ENCODE data around the gene POLR1G. TPM values are rescaled to one million over a fixed set of nuclear protein-coding genes. Genes with fewer than 3 reads are reported as not detected.

The POLR1G gene
- total and polyA plus RNA-seq, 9 of the 15 experiments (the other 6 are each of a cell fraction or from before 2014, with no cell fraction given): 3.0 to 50.1 (median 27.4) TPM

DNA sequence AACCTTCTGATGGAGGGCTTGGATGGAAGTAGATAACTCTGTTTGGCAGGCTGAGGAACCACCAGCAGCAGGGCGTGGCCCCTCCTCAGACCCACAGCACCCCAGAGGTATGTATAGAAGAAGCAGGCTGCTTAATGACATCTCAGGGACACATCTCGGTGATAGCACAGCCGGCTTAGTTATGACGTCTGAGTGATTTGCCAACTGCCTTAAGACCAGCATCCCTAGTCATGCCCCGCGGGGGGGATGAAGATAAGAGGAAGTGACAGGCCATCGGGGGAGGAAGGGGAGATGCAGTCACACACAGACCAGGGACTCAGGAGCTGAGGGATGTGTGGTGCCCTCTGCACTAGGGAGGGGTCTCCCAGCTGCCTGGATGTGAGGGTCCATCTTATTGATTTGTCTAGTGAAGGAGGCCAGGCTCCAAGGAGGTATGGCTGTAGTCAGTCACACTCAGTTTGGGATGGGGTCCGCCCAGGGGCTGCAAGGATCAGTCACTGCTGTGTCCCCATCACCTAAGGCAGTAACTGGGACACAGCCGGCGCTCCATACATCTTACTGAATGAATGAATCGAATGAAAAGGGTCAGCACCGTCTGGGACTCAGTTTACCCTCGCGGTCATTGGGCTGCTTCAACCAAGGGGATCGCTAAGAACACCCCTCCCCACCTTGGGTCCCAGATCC lies 36.5 kb downstream of the POLR1G start (continued):
- TF ChIP-seq ZNF282 (CRISPR knock-in tag; IDR thresholded peaks at IDR 0.05) (no peak), TAF9B (IDR thresholded peaks at IDR 0.05; ENCODE audit: partially characterized antibody) (peak; percentile 63), E2F3 (CRISPR knock-in tag; IDR thresholded peaks at IDR 0.05) (0 out of 2 replicates have a peak, but pooled peaks have one; percentile 6), HEY1 (CRISPR knock-in tag; IDR thresholded peaks at IDR 0.05; ENCODE audit: borderline replicate concordance) (no peak), BHLHE40 (IDR thresholded peaks at IDR 0.05; ENCODE audit: low read length) (peak; percentile 58), ZNF24 (IDR thresholded peaks at IDR 0.05) (peak; percentile 47; the same call in 1 of the 2 replicates), ZNF830 (CRISPR knock-in tag; IDR thresholded peaks at IDR 0.05) (no peak), POLR2AphosphoS5 (IDR thresholded peaks at IDR 0.05; ENCODE audit: control insufficient read depth, insufficient read depth, low read depth, low read length) (peak; percentile 73), NCOA1 (IDR thresholded peaks at IDR 0.05; ENCODE audit: low read depth) (peak; percentile 90), HNRNPL (IDR thresholded peaks at IDR 0.05; ENCODE audit: low read depth, low read length) (peak; percentile 5; the same call in 1 of the 2 replicates), ZNF583 (CRISPR knock-in tag; IDR thresholded peaks at IDR 0.05) (no peak), BRD4 (IDR thresholded peaks at IDR 0.05) (no peak; the same call in 1 of the 2 replicates), TARDBP (IDR thresholded peaks at IDR 0.05) (no peak), ZNF444 (CRISPR knock-in tag; IDR thresholded peaks at IDR 0.05) (no peak), ZBTB1 (CRISPR knock-in tag; IDR thresholded peaks at IDR 0.05; ENCODE audit: borderline replicate concordance, low read depth) (no peak), ZC3H8 (IDR thresholded peaks at IDR 0.05) (no peak), HDAC1 (IDR thresholded peaks at IDR 0.05) (no peak; a peak in 2 of 4 replicates), RBM22 (IDR thresholded peaks at IDR 0.05; ENCODE audit: low read depth, low read length, poor library complexity, severe bottlenecking) (no peak), HLTF (IDR thresholded peaks at IDR 0.05) (peak; percentile 20; the same call in 1 of the 2 replicates), GTF2E2 (tag; IDR thresholded peaks at IDR 0.05) (0 out of 2 replicates have a peak, but pooled peaks have one; percentile 52), ZNF23 (CRISPR knock-in tag; IDR thresholded peaks at IDR 0.05) (no peak), NR1H2 (CRISPR knock-in tag; IDR thresholded peaks at IDR 0.05) (no peak), ZEB2 (IDR thresholded peaks at IDR 0.05) (peak; percentile 77; the same call in 1 of the 2 replicates)
- TF ChIP-seq, protein P1, sequence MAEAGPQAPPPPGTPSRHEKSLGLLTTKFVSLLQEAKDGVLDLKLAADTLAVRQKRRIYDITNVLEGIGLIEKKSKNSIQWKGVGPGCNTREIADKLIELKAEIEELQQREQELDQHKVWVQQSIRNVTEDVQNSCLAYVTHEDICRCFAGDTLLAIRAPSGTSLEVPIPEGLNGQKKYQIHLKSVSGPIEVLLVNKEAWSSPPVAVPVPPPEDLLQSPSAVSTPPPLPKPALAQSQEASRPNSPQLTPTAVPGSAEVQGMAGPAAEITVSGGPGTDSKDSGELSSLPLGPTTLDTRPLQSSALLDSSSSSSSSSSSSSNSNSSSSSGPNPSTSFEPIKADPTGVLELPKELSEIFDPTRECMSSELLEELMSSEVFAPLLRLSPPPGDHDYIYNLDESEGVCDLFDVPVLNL (CRISPR knock-in tag; IDR thresholded peaks at IDR 0.05; ENCODE audit: low read depth): 0 out of 2 replicates have a peak, but pooled peaks have one; percentile 38
- TF ChIP-seq, protein P2, sequence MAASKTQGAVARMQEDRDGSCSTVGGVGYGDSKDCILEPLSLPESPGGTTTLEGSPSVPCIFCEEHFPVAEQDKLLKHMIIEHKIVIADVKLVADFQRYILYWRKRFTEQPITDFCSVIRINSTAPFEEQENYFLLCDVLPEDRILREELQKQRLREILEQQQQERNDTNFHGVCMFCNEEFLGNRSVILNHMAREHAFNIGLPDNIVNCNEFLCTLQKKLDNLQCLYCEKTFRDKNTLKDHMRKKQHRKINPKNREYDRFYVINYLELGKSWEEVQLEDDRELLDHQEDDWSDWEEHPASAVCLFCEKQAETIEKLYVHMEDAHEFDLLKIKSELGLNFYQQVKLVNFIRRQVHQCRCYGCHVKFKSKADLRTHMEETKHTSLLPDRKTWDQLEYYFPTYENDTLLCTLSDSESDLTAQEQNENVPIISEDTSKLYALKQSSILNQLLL (CRISPR knock-in tag; IDR thresholded peaks at IDR 0.05; ENCODE audit: borderline replicate concordance): no peak
- TF ChIP-seq, protein P3, sequence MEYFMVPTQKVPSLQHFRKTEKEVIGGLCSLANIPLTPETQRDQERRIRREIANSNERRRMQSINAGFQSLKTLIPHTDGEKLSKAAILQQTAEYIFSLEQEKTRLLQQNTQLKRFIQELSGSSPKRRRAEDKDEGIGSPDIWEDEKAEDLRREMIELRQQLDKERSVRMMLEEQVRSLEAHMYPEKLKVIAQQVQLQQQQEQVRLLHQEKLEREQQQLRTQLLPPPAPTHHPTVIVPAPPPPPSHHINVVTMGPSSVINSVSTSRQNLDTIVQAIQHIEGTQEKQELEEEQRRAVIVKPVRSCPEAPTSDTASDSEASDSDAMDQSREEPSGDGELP (CRISPR knock-in tag; IDR thresholded peaks at IDR 0.05; ENCODE audit: borderline replicate concordance): peak; percentile 74; the same call in 1 of the 2 replicates
- TF ChIP-seq, protein P4, sequence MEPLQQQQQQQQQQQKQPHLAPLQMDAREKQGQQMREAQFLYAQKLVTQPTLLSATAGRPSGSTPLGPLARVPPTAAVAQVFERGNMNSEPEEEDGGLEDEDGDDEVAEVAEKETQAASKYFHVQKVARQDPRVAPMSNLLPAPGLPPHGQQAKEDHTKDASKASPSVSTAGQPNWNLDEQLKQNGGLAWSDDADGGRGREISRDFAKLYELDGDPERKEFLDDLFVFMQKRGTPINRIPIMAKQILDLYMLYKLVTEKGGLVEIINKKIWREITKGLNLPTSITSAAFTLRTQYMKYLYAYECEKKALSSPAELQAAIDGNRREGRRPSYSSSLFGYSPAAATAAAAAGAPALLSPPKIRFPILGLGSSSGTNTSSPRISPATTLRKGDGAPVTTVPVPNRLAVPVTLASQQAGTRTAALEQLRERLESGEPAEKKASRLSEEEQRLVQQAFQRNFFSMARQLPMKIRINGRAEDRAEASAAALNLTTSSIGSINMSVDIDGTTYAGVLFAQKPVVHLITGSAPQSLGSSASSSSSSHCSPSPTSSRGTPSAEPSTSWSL (CRISPR knock-in tag; IDR thresholded peaks at IDR 0.05; ENCODE audit: borderline replicate concordance): no peak

All from K562 (cell line).